Measurements from ENCODE around the gene CEMIP. TPM values are rescaled to one million over a fixed set of nuclear protein-coding genes. Genes with fewer than 3 reads are reported as not detected.

CEMIP gene
- total RNA-seq, 1 experiment from 2014 or later: 3.5 TPM

- H3K4me3 ChIP-seq (replicated peaks in 1 of 2; ENCODE audit: low read depth in 1 of 2, low read length in 2 of 2): no peak overlapping the region
- no peak overlapping the region for H2AFZ ChIP-seq (ENCODE audit: low read depth, low read length, poor library complexity, severe bottlenecking)
- H4K20me1 ChIP-seq (ENCODE audit: insufficient read depth): no peaks in the 10 kb centered on the region
- RAD21 ChIA-PET (ENCODE audit: low non-redundant PET in 1 of 2, low total read pairs in 2 of 2, uncharacterized antibody in 2 of 2, unreplicated experiment in 2 of 2): interaction anchor here (0.6 to 2.1 kb wide), 8 partner anchors 14 to 402 kb away, joined by 3 to 7 read pairs (median 4); partner anchors contain the start of gene CEMIP (in 1 of the 2)
- POLR2A ChIA-PET: no interaction called here
- H3K9me2 ChIP-seq (ENCODE audit: insufficient read depth): no peaks in the 10 kb centered on the region
- H3K9ac ChIP-seq (ENCODE audit: low read length): no peak overlapping the region
- intact Hi-C loops (cut with micrococcal nuclease): loop anchor here (1.0 to 5.0 kb wide), 6 partner anchors 135 to 513 kb away; partner anchors contain the start of genes ABHD17C and CEMIP
- H3K9me3 ChIP-seq (ENCODE audit: control insufficient read depth in 1 of 2, insufficient read depth in 1 of 2, low read depth in 1 of 2, low read length in 2 of 2): no peaks in the 10 kb centered on the region
- peaks cover 6% of the 10 kb centered on the region; the same call in 1 of the 2 replicates for H3K79me2 ChIP-seq (ENCODE audit: insufficient read depth, low read length)
- no peak overlapping the region for H3K27ac ChIP-seq (ENCODE audit: low read depth, low read length)
- peak; percentile 39 for DNase-seq (ENCODE audit: low read depth, low spot score)
- no peak overlapping the region for H3K4me2 ChIP-seq (ENCODE audit: low read length)
- TF ChIP-seq, protein P1, sequence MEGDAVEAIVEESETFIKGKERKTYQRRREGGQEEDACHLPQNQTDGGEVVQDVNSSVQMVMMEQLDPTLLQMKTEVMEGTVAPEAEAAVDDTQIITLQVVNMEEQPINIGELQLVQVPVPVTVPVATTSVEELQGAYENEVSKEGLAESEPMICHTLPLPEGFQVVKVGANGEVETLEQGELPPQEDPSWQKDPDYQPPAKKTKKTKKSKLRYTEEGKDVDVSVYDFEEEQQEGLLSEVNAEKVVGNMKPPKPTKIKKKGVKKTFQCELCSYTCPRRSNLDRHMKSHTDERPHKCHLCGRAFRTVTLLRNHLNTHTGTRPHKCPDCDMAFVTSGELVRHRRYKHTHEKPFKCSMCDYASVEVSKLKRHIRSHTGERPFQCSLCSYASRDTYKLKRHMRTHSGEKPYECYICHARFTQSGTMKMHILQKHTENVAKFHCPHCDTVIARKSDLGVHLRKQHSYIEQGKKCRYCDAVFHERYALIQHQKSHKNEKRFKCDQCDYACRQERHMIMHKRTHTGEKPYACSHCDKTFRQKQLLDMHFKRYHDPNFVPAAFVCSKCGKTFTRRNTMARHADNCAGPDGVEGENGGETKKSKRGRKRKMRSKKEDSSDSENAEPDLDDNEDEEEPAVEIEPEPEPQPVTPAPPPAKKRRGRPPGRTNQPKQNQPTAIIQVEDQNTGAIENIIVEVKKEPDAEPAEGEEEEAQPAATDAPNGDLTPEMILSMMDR (IDR thresholded peaks at IDR 0.05 in 2 of 3, conservative IDR thresholded peaks at IDR 0.05 in 1 of 3; ENCODE audit: borderline replicate concordance in 1 of 3, insufficient read depth in 1 of 3, low read depth in 2 of 3, low read length in 2 of 3): peak; percentile 65 to 89 (median 84)
- TF ChIP-seq MAX (IDR thresholded peaks at IDR 0.05) (peak; percentile 48; the same call in 1 of the 2 replicates), RAD21 (IDR thresholded peaks at IDR 0.05; ENCODE audit: low read depth) (peak; percentile 95), CEBPB (IDR thresholded peaks at IDR 0.05; ENCODE audit: low read depth) (no peak)
- TF ChIP-seq, protein P2, sequence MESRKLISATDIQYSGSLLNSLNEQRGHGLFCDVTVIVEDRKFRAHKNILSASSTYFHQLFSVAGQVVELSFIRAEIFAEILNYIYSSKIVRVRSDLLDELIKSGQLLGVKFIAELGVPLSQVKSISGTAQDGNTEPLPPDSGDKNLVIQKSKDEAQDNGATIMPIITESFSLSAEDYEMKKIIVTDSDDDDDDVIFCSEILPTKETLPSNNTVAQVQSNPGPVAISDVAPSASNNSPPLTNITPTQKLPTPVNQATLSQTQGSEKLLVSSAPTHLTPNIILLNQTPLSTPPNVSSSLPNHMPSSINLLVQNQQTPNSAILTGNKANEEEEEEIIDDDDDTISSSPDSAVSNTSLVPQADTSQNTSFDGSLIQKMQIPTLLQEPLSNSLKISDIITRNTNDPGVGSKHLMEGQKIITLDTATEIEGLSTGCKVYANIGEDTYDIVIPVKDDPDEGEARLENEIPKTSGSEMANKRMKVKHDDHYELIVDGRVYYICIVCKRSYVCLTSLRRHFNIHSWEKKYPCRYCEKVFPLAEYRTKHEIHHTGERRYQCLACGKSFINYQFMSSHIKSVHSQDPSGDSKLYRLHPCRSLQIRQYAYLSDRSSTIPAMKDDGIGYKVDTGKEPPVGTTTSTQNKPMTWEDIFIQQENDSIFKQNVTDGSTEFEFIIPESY (IDR thresholded peaks at IDR 0.05; ENCODE audit: extremely low read depth, insufficient replicate concordance, low read length): no peak
- ATAC-seq: peak; percentile 88
- no peaks in the 10 kb centered on the region for H3K27me3 ChIP-seq (ENCODE audit: insufficient read depth, low read length)
- H3K4me1 ChIP-seq (ENCODE audit: control insufficient read depth in 1 of 2, insufficient read depth in 2 of 2, low read length in 2 of 2): peaks cover 6 to 10% of the 10 kb centered on the region in 2 experiments; a peak in 3 of 4 replicates
- peaks cover 0 to 4% of the 10 kb centered on the region in 2 experiments; a peak in 2 of 4 replicates for H3K36me3 ChIP-seq (ENCODE audit: control insufficient read depth in 1 of 2, insufficient read depth in 2 of 2, low read length in 2 of 2)
- no TSS peak for BruUV-seq (replicated peaks)
- CTCF ChIA-PET: interaction anchor here (0.7 to 5.5 kb wide), 19 partner anchors 9 to 552 kb away, joined by 3 to 59 read pairs (median 5); partner anchors contain the start of gene CEMIP
Measured at GRCh38 chr15:80970018-80970657, 191.0 kb downstream of the CEMIP start.

Data from HCT116 (cell line).